CD14-positive monocyte (primary cell): ENCODE measurements around the gene MITF. TPM values are rescaled to one million over a fixed set of nuclear protein-coding genes. Genes with fewer than 3 reads are reported as not detected.

Experiments used
- DNase-seq, 3 donors: peaks; one replicate each; pipeline ENCODE4 v3.0.0-alpha.2; 2011 to 2022
- H2AFZ ChIP-seq: 2 replicates; pipeline ENCODE4 v1.6.0; 2012; ENCODE audit warnings: mild to moderate bottlenecking, low read depth, low read length, inconsistent platforms; ENCODE audit not compliant: insufficient read depth, poor library complexity, severe bottlenecking
- H3K27ac ChIP-seq, 2 donors: 1 replicate in 1 of 2; 2 replicates in 1 of 2; pipeline ENCODE4 v1.5.1; 2012 to 2013; ENCODE audit warnings: low read length in 2 of 2, control low read depth in 1 of 2, inconsistent platforms in 1 of 2, low read depth in 1 of 2, mild to moderate bottlenecking in 1 of 2
- H3K27me3 ChIP-seq, 2 donors: one replicate each; pipeline versions ENCODE4 v1.6.0 to v1.6.1; 2011 to 2013; ENCODE audit warnings: low read length in 2 of 2; ENCODE audit not compliant: control insufficient read depth in 2 of 2, insufficient read depth in 2 of 2
- H3K36me3 ChIP-seq, 2 donors: replicated peaks in 1 of 2; 1 replicate in 1 of 2; 2 replicates in 1 of 2; pipeline versions ENCODE4 v1.5.1 to v1.6.1; 2012 to 2013; ENCODE audit warnings: low read length in 2 of 2, control low read depth in 1 of 2, inconsistent platforms in 1 of 2, mild to moderate bottlenecking in 1 of 2; ENCODE audit not compliant: insufficient read depth in 2 of 2, control insufficient read depth in 1 of 2
- H3K4me1 ChIP-seq, 2 donors: 1 replicate in 1 of 2; 2 replicates in 1 of 2; pipeline versions ENCODE4 v1.5.1 to v1.6.1; 2012 to 2013; ENCODE audit warnings: low read length in 2 of 2, control low read depth in 1 of 2, inconsistent platforms in 1 of 2, mild to moderate bottlenecking in 1 of 2, moderate library complexity in 1 of 2; ENCODE audit not compliant: insufficient read depth in 2 of 2, control insufficient read depth in 1 of 2
- H3K4me2 ChIP-seq: replicated peaks from 2 replicates; pipeline ENCODE3; 2012; ENCODE audit warnings: low read length, moderate library complexity, mild to moderate bottlenecking; ENCODE audit not compliant: poor library complexity, severe bottlenecking; ENCODE audit errors: extremely low read depth
- H3K4me3 ChIP-seq, 3 experiments: fragments of 200-600 bp in 1 of 3; sonication (generic) in 1 of 3; replicated peaks in 1 of 3; 1 replicate in 2 of 3; 2 replicates in 1 of 3; pipeline ENCODE4 v1.5.1; 2011 to 2013; ENCODE audit warnings: low read length in 3 of 3, mild to moderate bottlenecking in 3 of 3, control low read depth in 2 of 3, low read depth in 2 of 3, inconsistent platforms in 1 of 3, moderate library complexity in 1 of 3
- H3K79me2 ChIP-seq: 2 replicates; pipeline ENCODE4 v1.6.0; 2012; ENCODE audit warnings: mild to moderate bottlenecking, control low read depth, inconsistent platforms, low read length, moderate library complexity; ENCODE audit not compliant: insufficient read depth
- H3K9ac ChIP-seq: 2 replicates; pipeline ENCODE4 v1.6.0; 2017; ENCODE audit warnings: low read length, mild to moderate bottlenecking; ENCODE audit not compliant: insufficient read depth, poor library complexity, severe bottlenecking
- H3K9me3 ChIP-seq, 2 donors: replicated peaks in 1 of 2; 1 replicate in 1 of 2; 2 replicates in 1 of 2; pipeline versions ENCODE4 v1.5.1 to v1.6.1; 2012 to 2013; ENCODE audit warnings: low read length in 2 of 2, control low read depth in 1 of 2; ENCODE audit not compliant: control insufficient read depth in 1 of 2, insufficient read depth in 1 of 2
- H4K20me1 ChIP-seq: 2 replicates; pipeline ENCODE4 v1.6.0; 2012; ENCODE audit warnings: mild to moderate bottlenecking, low read length, control low read depth, moderate library complexity; ENCODE audit not compliant: insufficient read depth
- H3K27ac Mint-ChIP-seq, 7 donors: one replicate each; pipeline ENCODE4 v1.8.0; 2020; ENCODE audit warnings: mild to moderate bottlenecking in 7 of 7, mixed read lengths in 7 of 7, moderate library complexity in 6 of 7, inconsistent platforms in 2 of 7
- H3K27me3 Mint-ChIP-seq, 3 donors: one replicate each; pipeline ENCODE4 v1.8.0; 2021 to 2022; ENCODE audit warnings: low read depth in 3 of 3, mild to moderate bottlenecking in 3 of 3, mixed read lengths in 3 of 3, moderate library complexity in 3 of 3, inconsistent platforms in 1 of 3
- H3K36me3 Mint-ChIP-seq, 2 donors: one replicate each; pipeline ENCODE4 v1.8.0; 2020; ENCODE audit warnings: mixed read lengths in 2 of 2, inconsistent platforms in 1 of 2, mild to moderate bottlenecking in 1 of 2
- H3K4me1 Mint-ChIP-seq: one replicate; pipeline ENCODE4 v1.8.0; 2020; ENCODE audit warnings: mild to moderate bottlenecking, mixed read lengths
- H3K4me3 Mint-ChIP-seq, 2 donors: one replicate each; pipeline ENCODE4 v1.8.0; 2020; ENCODE audit warnings: mild to moderate bottlenecking in 2 of 2, mixed read lengths in 2 of 2, moderate library complexity in 1 of 2
- H3K9me3 Mint-ChIP-seq, 7 donors: one replicate each; pipeline ENCODE4 v1.8.0; 2020 to 2022; ENCODE audit warnings: mixed read lengths in 7 of 7, mild to moderate bottlenecking in 6 of 7, moderate library complexity in 6 of 7, inconsistent platforms in 2 of 7
- WGBS: methylation state at CpG from one replicate; pipeline ENCODE4 v1.1.5; 2013; ENCODE audit warnings: missing lambda C conversion rate; ENCODE audit not compliant: insufficient coverage; 5-methylcytosine and 5-hydroxymethylcytosine counted together
- intact Hi-C, 2 donors: fragments of 100-400 bp; cut with micrococcal nuclease; formaldehyde crosslinking; loops; one replicate each; pipeline versions ENCODE4 v1.15.0 to v1.15.1; 2023
- polyA plus RNA-seq, 3 donors: library from polyadenylated mRNA; depleted of rRNA in 1 of 3; unstranded in 2 of 3; stranded (reverse) in 1 of 3; fragments of 300-500 nt in 2 of 3; fragments of >200 nt in 1 of 3; fragmentation: Illumina TruSeq in 2 of 3; gene quantifications; 1 replicate in 2 of 3; 2 replicates in 1 of 3; pipeline ENCODE4 v1.2.3, GENCODE V29; 2012 to 2021
- TF ChIP-seq, protein P1 (sequence below): fragments of 200-600 bp; IDR thresholded peaks from one replicate; pipeline ENCODE4 v1.8.0; 2022; ENCODE audit warnings: antibody characterized with exemption, mild to moderate bottlenecking

MITF gene
- polyA plus RNA-seq, 3 donors = 7.0 to 15.1 (median 12.1) TPM

DNA sequence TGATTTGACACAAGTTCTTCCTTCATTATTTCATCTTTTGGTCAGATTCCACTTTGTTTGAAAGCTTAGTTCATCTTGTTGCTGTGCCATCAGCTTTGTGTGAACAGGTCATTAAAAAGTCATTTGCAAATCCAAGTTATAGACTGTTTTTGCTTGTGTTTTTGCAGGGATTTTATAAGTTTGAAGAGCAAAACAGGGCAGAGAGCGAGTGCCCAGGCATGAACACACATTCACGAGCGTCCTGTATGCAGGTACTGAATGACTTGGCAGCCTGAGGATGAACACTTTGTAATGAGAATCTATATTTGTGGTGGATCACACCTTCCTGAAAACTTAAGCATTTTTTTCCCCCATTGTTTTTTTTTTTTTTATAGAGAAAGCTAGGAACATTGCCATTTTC, 199.7 kb downstream of the MITF start:
- Histone ChIP-seq H3K9me3 (no peaks in the 10 kb centered on the region), H3K4me3 (no peak overlapping the region), H2AFZ (no peak overlapping the region), H4K20me1 (no peaks in the 10 kb centered on the region), H3K36me3 (peaks cover 9 to 30% of the 10 kb centered on the region in 2 donors), H3K4me2 (no peak overlapping the region), H3K27me3 (no peaks in the 10 kb centered on the region), H3K27ac (no peak overlapping the region), H3K9ac (no peak overlapping the region), H3K4me1 (no peaks in the 10 kb centered on the region), H3K79me2 (no peaks in the 10 kb centered on the region)
- intact Hi-C loops = no loop called here
- DNase-seq = no peak
- H3K4me1 Mint-ChIP-seq = no peaks in the 10 kb centered on the region
- H3K36me3 Mint-ChIP-seq = peaks cover 15 to 36% of the 10 kb centered on the region in 2 donors
- 94% methylated on average over 3 of the region's 3 CpGs for WGBS
- no peaks in the 10 kb centered on the region for H3K9me3 Mint-ChIP-seq
- H3K4me3 Mint-ChIP-seq = no peak overlapping the region
- TF ChIP-seq, protein P1, sequence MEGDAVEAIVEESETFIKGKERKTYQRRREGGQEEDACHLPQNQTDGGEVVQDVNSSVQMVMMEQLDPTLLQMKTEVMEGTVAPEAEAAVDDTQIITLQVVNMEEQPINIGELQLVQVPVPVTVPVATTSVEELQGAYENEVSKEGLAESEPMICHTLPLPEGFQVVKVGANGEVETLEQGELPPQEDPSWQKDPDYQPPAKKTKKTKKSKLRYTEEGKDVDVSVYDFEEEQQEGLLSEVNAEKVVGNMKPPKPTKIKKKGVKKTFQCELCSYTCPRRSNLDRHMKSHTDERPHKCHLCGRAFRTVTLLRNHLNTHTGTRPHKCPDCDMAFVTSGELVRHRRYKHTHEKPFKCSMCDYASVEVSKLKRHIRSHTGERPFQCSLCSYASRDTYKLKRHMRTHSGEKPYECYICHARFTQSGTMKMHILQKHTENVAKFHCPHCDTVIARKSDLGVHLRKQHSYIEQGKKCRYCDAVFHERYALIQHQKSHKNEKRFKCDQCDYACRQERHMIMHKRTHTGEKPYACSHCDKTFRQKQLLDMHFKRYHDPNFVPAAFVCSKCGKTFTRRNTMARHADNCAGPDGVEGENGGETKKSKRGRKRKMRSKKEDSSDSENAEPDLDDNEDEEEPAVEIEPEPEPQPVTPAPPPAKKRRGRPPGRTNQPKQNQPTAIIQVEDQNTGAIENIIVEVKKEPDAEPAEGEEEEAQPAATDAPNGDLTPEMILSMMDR = no peak
- peaks cover 0 to 2% (median 0%) of the 10 kb centered on the region in 3 donors for H3K27me3 Mint-ChIP-seq
- H3K27ac Mint-ChIP-seq = no peak overlapping the region

- WGBS = no CpG with 5 or more reads among the region's 3 CpGs
- Histone ChIP-seq H3K79me2 (no peaks in the 10 kb centered on the region), H2AFZ (no peak overlapping the region), H3K9ac (no peak overlapping the region), H3K27me3 (no peaks in the 10 kb centered on the region), H3K36me3 (peaks cover 9 to 30% of the 10 kb centered on the region in 2 donors), H3K4me3 (no peak overlapping the region), H3K27ac (no peak overlapping the region), H3K9me3 (no peaks in the 10 kb centered on the region), H4K20me1 (no peaks in the 10 kb centered on the region), H3K4me2 (no peak overlapping the region), H3K4me1 (no peaks in the 10 kb centered on the region)
- Mint-ChIP-seq H3K27me3 (peaks cover 0 to 2% (median 0%) of the 10 kb centered on the region in 3 donors), H3K4me3 (no peak overlapping the region), H3K36me3 (peaks cover 18 to 42% of the 10 kb centered on the region in 2 donors), H3K4me1 (no peaks in the 10 kb centered on the region), H3K27ac (no peak overlapping the region), H3K9me3 (no peaks in the 10 kb centered on the region)
- no peak for DNase-seq
- intact Hi-C loops = loop anchor here in 1 of 2 donors (10.0 kb wide), 1 partner anchor 246 kb away; no protein-coding TSS in a partner anchor
- TF ChIP-seq, protein P1 = no peak
These were observed 201.8 kb downstream of the MITF start for GRCh38 chr3:69941037-69941436.
